ENCODE data around the gene INTS15.

The INTS15 gene

GRCh38 chr7:6653071-6654003, 63.5 kb downstream of the INTS15 start:
- TF ChIP-seq GABPA (IDR thresholded peaks at IDR 0.05; ENCODE audit: low read depth) (no peak), SPI1 (IDR thresholded peaks at IDR 0.05; ENCODE audit: borderline replicate concordance, low read depth) (no peak), POLR2AphosphoS5 (IDR thresholded peaks at IDR 0.05; ENCODE audit: low read depth) (no peak), REST (IDR thresholded peaks at IDR 0.05; ENCODE audit: insufficient replicate concordance, low read depth) (no peak), CTCF (IDR thresholded peaks at IDR 0.05; ENCODE audit: insufficient read depth, low read length) (no peak)
- Histone ChIP-seq H3K4me3 (replicated peaks; ENCODE audit: insufficient read depth, low read length) (no peak overlapping the region), H3K27ac (replicated peaks) (no peak overlapping the region), H3K27me3 (ENCODE audit: insufficient read depth, poor library complexity, severe bottlenecking) (no peaks in the 10 kb centered on the region)
- no peak for DNase-seq (ENCODE audit: low read depth in 1 of 2, low spot score in 1 of 2)

- Histone ChIP-seq H3K27ac (replicated peaks) (no peak overlapping the region), H3K27me3 (ENCODE audit: insufficient read depth, poor library complexity, severe bottlenecking) (no peaks in the 10 kb centered on the region), H3K4me3 (replicated peaks; ENCODE audit: insufficient read depth, low read length) (no peak overlapping the region)
- TF ChIP-seq POLR2AphosphoS5 (IDR thresholded peaks at IDR 0.05; ENCODE audit: low read depth) = no peak
- TF ChIP-seq SPI1 (IDR thresholded peaks at IDR 0.05; ENCODE audit: borderline replicate concordance, low read depth) = no peak
- no peak for TF ChIP-seq REST (IDR thresholded peaks at IDR 0.05; ENCODE audit: insufficient replicate concordance, low read depth)
- no peak for TF ChIP-seq GABPA (IDR thresholded peaks at IDR 0.05; ENCODE audit: low read depth)
- TF ChIP-seq CTCF (IDR thresholded peaks at IDR 0.05; ENCODE audit: insufficient read depth, low read length) = no peak
- no peak for DNase-seq (ENCODE audit: low read depth in 1 of 2, low spot score in 1 of 2)
Observed at GRCh38 chr7:6654113-6654841, 64.5 kb downstream of the INTS15 start.

- no peak overlapping the region for H3K27ac ChIP-seq (replicated peaks)
- no peak overlapping the region for H3K4me3 ChIP-seq (replicated peaks; ENCODE audit: insufficient read depth, low read length)
- no peak for DNase-seq (ENCODE audit: low read depth in 1 of 2, low spot score in 1 of 2)
- TF ChIP-seq POLR2AphosphoS5 (IDR thresholded peaks at IDR 0.05; ENCODE audit: low read depth) (no peak), SPI1 (IDR thresholded peaks at IDR 0.05; ENCODE audit: borderline replicate concordance, low read depth) (no peak)
- no peaks in the 10 kb centered on the region for H3K27me3 ChIP-seq (ENCODE audit: insufficient read depth, poor library complexity, severe bottlenecking)
Observed at GRCh38 chr7:6654842-6655610, 65.2 kb downstream of the INTS15 start.

Data from HL-60 (cell line).